GM10266 (cell line): ENCODE data around the gene ZNF528.

Experiments used
- DNase-seq: peaks from one replicate; pipeline ENCODE4 v3.0.0; 2012; ENCODE audit errors: extremely low spot score
- CTCF ChIP-seq: IDR thresholded peaks from 2 replicates; pipeline ENCODE4 v1.5.1; 2012; ENCODE audit warnings: mild to moderate bottlenecking, low read depth; ENCODE audit not compliant: control insufficient read depth, insufficient read depth; ENCODE audit errors: missing control alignments

Gene ZNF528

GRCh38 chr19:52464798-52465470 lies 67.3 kb downstream of the ZNF528 start:
- no peak for DNase-seq

More at GRCh38 chr19:52464798-52465470, 67.3 kb downstream of the ZNF528 start:
- no peak for TF ChIP-seq CTCF
